Breast epithelium (tissue), 3 donors: ENCODE measurements around the gene KCNJ10.

Source experiments
- CTCF ChIP-seq, 3 donors: fragments of 450-650 bp; IDR thresholded peaks; one replicate each; pipeline ENCODE4 v1.5.1; 2016 to 2017; ENCODE audit warnings: antibody characterized with exemption in 3 of 3, mild to moderate bottlenecking in 3 of 3, moderate library complexity in 3 of 3
- POLR2A ChIP-seq: fragments of 450-650 bp; IDR thresholded peaks from one replicate; pipeline ENCODE4 v1.6.1; 2016; ENCODE audit warnings: antibody characterized with exemption, mild to moderate bottlenecking, moderate library complexity

DNA sequence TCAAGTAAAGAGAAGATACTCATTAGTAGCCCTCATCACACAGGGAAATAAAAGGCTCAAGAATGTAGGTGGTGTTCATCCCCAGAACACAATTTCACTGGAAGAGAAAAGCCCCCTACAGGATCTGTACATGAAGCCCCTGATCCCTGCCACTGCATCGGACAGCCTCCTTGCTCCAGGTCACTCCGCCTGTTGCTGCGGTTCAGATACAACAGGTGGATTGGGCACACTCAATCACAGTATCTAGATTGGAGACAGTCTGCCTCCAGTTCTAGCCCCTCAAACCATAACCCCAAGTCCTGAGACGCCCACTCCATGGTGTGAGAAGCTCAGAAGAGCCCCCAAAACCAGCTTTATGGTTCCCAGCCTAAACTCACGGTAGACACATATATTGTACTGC is 117.0 kb downstream of the KCNJ10 start:
- TF ChIP-seq CTCF (IDR thresholded peaks at IDR 0.05) (no peak), POLR2A (no peak)
